Effector CD4-positive, alpha-beta T cell (primary cell): ENCODE measurements around the gene ATP13A3.

Source experiments
- DNase-seq: peaks from one replicate; pipeline ENCODE4 v3.0.0-alpha.2; 2020

The ATP13A3 gene

GRCh38 chr3:194474675-194475074, 12.1 kb downstream of the ATP13A3 start:
- DNase-seq: no peak

- DNase-seq: no peak
Observed at GRCh38 chr3:194472290-194472920, 14.4 kb downstream of the ATP13A3 start.

GRCh38 chr3:194471863-194472262, 14.9 kb downstream of the ATP13A3 start:
- no peak for DNase-seq

GRCh38 chr3:194470615-194471014, 16.2 kb downstream of the ATP13A3 start:
- DNase-seq: no peak

- no peak for DNase-seq
Observed at GRCh38 chr3:194469977-194470376, 16.8 kb downstream of the ATP13A3 start.

GRCh38 chr3:194468086-194468485, 18.7 kb downstream of the ATP13A3 start:
- no peak for DNase-seq

GRCh38 chr3:194466761-194467356, 19.9 kb downstream of the ATP13A3 start:
- DNase-seq: no peak

- no peak for DNase-seq
Observed at GRCh38 chr3:194465920-194466570, 20.8 kb downstream of the ATP13A3 start.

- DNase-seq: no peak
Observed at GRCh38 chr3:194465246-194465645, 21.6 kb downstream of the ATP13A3 start.

- DNase-seq: no peak
Observed at GRCh38 chr3:194464692-194465091, 22.1 kb downstream of the ATP13A3 start.

GRCh38 chr3:194462936-194463335, 23.9 kb downstream of the ATP13A3 start:
- no peak for DNase-seq

- no peak for DNase-seq
Observed at GRCh38 chr3:194460566-194460965, 26.2 kb downstream of the ATP13A3 start.

GRCh38 chr3:194458131-194458530, 28.7 kb downstream of the ATP13A3 start:
- no peak for DNase-seq

- DNase-seq: no peak
Observed at GRCh38 chr3:194455481-194455880, 31.3 kb downstream of the ATP13A3 start.

- DNase-seq: no peak
Observed at GRCh38 chr3:194450341-194450740, 36.5 kb downstream of the ATP13A3 start.

- no peak for DNase-seq
Observed at GRCh38 chr3:194449913-194450312, 36.9 kb downstream of the ATP13A3 start.

GRCh38 chr3:194447657-194448056, 39.1 kb downstream of the ATP13A3 start:
- no peak for DNase-seq

GRCh38 chr3:194447161-194447560, 39.6 kb downstream of the ATP13A3 start:
- no peak for DNase-seq

GRCh38 chr3:194446754-194447153, 40.0 kb downstream of the ATP13A3 start:
- no peak for DNase-seq

GRCh38 chr3:194446172-194446571, 40.6 kb downstream of the ATP13A3 start:
- no peak for DNase-seq

- no peak for DNase-seq
Observed at GRCh38 chr3:194443901-194444300, 42.9 kb downstream of the ATP13A3 start.

- no peak for DNase-seq
Observed at GRCh38 chr3:194440756-194441155, 46.0 kb downstream of the ATP13A3 start.

GRCh38 chr3:194439881-194440550, 46.8 kb downstream of the ATP13A3 start:
- DNase-seq: no peak

- DNase-seq: no peak
Observed at GRCh38 chr3:194434503-194434902, 52.3 kb downstream of the ATP13A3 start.
